RKO (cell line): ENCODE results near the gene PCDHA7.
"Not testable (repeated sequence)": the region's sequence is repeated elsewhere in the genome, so short reads cannot be mapped to it uniquely, and the experiment has no call there.

Experiments
- DNase-seq: peaks from one replicate; pipeline ENCODE4 v3.0.0-alpha.2; 2016; ENCODE audit warnings: low spot score

Gene PCDHA7

GRCh38 chr5:140868721-140869554 lies 34.9 kb downstream of the PCDHA7 start, which contains the start of gene PCDHA11:
PCDHA11 (plus strand) TSS chr5:140868957; CDS start chr5:140869104, 147 bp downstream.
- DNase-seq, result no peak

DNA sequence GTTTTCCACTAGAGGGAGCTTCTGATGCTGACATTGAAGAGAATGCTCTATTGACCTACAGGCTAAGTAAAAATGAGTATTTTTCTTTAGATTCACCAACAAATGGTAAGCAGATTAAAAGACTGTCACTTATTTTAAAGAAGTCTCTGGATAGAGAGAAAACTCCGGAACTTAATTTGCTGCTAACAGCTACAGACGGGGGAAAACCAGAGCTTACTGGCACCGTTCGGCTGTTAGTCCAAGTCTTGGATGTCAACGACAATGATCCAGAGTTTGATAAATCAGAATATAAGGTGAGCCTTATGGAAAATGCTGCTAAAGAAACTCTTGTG lies 35.5 kb downstream of the PCDHA7 start:
- DNase-seq, result no peak

DNA sequence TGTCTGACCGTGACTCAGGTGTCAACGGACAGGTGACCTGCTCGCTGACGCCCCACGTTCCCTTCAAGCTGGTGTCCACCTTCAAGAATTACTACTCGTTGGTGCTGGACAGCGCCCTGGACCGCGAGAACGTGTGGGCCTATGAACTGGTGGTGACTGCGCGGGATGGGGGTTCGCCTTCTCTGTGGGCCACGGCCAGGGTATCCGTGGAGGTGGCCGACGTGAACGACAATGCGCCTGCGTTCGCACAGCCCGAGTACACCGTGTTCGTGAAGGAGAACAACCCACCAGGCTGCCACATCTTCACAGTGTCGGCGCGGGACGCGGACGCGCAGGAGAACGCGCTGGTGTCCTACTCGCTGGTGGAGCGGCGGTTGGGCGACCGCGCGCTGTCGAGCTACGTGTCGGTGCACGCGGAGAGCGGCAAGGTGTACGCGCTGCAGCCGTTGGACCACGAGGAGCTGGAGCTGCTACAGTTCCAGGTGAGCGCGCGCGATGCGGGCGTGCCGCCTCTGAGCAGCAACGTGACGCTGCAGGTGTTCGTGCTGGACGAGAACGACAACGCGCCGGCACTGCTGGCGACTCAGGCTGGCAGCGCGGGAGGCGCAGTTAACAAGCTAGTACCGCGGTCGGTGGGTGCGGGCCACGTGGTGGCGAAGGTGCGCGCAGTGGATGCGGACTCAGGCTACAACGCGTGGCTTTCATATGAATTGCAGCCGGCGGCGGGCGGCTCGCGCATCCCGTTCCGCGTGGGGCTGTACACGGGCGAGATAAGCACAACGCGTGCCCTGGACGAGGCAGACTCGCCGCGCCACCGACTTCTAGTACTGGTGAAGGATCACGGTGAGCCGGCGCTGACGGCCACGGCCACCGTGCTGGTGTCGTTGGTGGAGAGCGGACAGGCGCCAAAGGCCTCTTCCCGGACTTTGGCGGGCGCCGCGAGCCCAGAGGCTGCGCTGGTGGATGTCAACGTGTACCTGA lies 36.4 kb downstream of the PCDHA7 start:
- no peak for DNase-seq

DNA sequence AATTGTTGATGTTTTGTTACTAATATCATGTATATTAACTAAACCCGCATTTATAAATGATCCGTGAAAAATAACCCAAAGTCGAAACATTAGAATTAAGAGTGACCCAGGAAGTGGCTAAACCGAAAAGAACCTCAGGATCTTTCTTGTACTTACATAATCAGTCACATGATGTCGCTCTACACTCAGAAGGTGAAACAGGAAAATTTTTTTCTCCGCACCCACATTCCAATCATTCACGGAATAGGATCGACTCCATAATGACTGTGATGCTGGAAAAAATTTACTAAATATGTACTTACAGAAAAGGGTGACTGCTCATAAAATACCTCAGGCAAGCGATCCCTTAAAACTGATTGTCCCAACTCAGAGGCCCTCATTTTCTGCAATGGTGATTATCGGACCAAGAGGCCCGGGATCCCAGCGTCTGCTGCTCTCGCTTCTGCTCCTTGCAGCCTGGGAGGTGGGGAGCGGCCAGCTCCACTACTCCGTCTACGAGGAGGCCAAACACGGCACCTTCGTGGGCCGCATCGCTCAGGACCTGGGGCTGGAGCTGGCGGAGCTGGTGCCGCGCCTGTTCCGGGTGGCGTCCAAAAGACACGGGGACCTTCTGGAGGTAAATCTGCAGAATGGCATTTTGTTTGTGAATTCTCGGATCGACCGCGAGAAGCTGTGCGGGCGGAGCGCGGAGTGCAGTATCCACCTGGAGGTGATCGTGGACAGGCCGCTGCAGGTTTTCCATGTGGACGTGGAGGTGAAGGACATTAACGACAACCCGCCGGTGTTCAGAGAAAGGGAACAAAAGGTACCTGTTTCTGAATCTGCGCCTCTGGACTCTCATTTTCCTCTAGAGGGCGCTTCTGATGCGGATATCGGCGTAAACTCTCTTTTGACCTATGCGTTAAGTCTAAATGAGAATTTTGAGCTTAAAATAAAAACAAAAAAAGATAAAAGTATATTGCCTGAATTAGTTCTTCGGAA lies 41.3 kb downstream of the PCDHA7 start, which contains the start of gene PCDHA12:
Gene PCDHA12, plus strand, starts transcription at position 224 of the 981 bp plus-strand sequence. Its CDS starts 165 bp downstream, at position 389.
- DNase-seq, result no peak

DNA sequence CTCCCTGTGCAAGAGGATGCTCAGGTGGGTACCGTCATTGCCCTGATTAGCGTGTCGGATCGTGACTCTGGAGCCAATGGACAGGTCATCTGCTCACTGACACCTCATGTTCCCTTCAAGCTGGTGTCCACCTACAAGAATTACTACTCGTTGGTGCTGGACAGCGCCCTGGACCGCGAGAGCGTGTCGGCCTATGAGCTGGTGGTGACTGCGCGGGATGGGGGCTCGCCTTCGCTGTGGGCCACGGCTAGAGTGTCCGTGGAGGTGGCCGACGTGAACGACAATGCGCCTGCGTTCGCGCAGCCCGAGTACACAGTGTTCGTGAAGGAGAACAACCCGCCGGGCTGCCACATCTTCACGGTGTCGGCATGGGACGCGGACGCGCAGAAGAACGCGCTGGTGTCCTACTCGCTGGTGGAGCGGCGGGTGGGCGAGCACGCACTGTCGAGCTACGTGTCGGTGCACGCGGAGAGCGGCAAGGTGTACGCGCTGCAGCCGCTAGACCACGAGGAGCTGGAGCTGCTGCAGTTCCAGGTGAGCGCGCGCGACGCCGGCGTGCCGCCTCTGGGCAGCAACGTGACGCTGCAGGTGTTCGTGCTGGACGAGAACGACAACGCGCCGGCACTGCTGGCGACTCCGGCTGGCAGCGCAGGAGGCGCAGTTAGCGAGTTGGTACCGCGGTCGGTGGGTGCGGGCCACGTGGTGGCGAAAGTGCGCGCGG lies 42.6 kb downstream of the PCDHA7 start:
- DNase-seq, result not testable (repeated sequence)

GRCh38 chr5:140877262-140877581 lies 43.2 kb downstream of the PCDHA7 start:
- no peak for DNase-seq

GRCh38 chr5:140881889-140882590 lies 48.0 kb downstream of the PCDHA7 start, which contains the start of gene PCDHA13:
PCDHA13 (plus strand) TSS chr5:140882124; CDS start chr5:140882269, 145 bp downstream.
- no peak for DNase-seq

DNA sequence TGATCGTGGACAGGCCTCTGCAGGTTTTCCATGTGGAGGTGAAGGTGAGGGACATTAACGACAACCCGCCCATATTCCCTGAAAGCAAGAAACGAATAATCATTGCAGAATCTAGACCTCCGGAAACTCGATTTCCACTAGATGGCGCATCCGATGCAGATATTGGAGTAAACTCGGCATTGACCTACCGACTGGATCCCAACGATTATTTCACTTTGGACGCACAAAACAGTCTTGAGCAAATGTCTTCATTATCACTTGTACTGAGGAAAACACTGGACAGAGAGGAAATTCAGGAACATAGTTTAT lies 48.5 kb downstream of the PCDHA7 start:
- peak; percentile 59 for DNase-seq

DNA sequence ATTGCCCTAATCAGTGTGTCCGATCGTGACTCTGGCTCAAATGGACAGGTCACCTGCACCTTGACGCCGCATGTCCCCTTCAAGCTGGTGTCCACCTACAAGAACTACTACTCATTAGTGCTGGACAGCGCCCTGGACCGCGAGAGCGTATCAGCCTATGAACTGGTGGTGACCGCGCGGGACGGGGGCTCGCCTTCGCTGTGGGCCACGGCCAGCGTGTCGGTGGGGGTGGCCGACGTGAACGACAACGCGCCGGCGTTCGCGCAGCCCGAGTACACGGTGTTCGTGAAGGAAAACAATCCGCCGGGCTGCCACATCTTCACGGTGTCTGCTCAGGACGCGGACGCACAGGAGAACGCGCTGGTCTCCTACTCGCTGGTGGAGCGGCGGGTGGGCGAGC lies 49.3 kb downstream of the PCDHA7 start:
- no peak for DNase-seq

DNA sequence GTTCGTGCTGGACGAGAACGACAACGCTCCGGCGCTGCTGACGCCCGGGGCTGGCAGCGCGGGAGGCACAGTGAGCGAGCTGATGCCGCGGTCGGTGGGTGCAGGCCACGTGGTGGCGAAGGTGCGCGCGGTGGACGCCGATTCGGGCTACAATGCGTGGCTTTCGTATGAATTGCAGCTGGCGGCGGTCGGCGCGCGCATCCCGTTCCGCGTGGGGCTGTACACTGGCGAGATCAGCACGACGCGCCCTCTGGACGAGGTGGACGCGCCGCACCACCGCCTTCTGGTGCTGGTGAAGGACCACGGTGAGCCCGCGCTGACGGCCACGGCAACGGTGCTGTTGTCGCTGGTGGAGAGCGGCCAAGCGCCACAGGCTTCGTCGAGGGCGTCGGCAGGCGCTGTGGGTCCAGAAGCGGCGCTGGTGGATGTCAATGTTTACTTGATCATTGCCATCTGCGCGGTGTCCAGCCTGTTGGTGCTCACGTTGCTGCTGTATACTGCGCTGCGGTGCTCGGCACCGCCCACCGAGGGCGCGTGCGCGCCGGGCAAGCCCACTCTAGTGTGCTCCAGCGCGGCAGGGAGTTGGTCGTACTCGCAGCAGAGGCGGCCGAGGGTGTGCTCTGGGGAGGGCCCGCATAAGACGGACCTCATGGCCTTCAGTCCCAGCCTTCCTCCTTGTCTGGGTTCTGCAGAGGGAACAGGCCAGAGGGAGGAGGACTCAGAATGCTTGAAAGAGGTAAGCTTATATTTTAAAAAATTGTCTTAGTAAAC lies 50.0 kb downstream of the PCDHA7 start:
- DNase-seq, result no peak
